ENCODE results near the gene HLA-A.

The HLA-A gene

DNA sequence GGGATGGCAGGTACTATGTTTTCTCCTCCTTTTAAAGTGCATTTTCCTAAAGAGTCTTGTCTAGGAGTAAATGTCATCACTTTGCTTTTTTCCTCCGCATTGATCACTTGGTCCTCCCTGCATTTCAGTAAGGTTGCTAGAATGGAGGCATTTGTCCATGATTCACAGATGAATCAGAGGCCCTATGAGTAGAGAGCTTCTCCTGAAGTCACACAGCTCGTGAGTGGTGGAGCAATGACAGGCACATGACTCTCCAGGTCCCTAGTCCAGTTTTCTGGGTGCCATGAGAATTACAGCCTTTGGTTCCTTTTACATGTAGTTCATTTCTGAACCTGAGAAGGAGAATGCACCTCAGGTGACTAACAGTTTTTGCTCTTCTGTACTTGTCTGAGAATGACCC, 50.5 kb downstream of the HLA-A start:
- WGBS (ENCODE audit: insufficient coverage) = 95% methylated on average over 2 of the region's 2 CpGs
- no peak for DNase-seq

DNA sequence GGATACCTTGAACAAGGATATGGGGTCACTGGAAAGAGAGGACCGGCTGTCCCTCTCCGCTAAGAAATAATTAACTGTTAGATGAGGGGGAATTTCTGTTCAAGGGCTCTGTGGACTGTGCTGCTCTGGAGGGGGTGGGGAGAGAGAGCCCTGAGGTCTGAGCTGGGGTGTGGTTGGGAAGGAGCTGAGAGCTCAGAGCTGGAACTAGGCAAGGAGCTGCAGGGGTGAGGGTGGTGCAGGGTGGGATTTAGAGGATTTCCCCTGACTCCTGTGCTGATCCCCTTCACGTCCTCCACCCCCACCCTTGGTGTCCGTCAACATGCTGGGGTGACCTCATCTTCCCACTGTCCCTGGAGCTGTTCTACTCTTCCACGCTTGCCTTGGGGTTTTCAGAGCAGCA, 52.5 kb downstream of the HLA-A start:
- H3K9me3 ChIP-seq (ENCODE audit: control extremely low read depth in 1 of 5, control insufficient read depth in 4 of 5, insufficient read depth in 2 of 5, low read depth in 1 of 5, low read length in 4 of 5) = no peaks in the 10 kb centered on the region
- H3K4me3 ChIP-seq (ENCODE audit: control insufficient read depth in 1 of 7, extremely low read depth in 1 of 7, insufficient read depth in 4 of 7, low read depth in 2 of 7, low read length in 6 of 7) = no peak overlapping the region
- H3K27me3 ChIP-seq (replicated peaks in 2 of 5; ENCODE audit: control insufficient read depth in 4 of 5, insufficient read depth in 5 of 5, low read length in 4 of 5) = peaks cover 0 to 3% (median 0%) of the 10 kb centered on the region in 5 experiments
- whole genome bisulfite sequencing (ENCODE audit: insufficient coverage) = 97% methylated on average over 5 of the region's 5 CpGs
- no peaks in the 10 kb centered on the region for H3K4me1 ChIP-seq (ENCODE audit: control extremely low read depth in 1 of 4, control insufficient read depth in 4 of 4, insufficient read depth in 4 of 4, low read length in 3 of 4)
- H3K27ac ChIP-seq (ENCODE audit: insufficient read depth in 1 of 2, low read depth in 1 of 2, low read length in 2 of 2, poor library complexity in 1 of 2, severe bottlenecking in 2 of 2) = no peak overlapping the region
- no peaks in the 10 kb centered on the region for H3K36me3 ChIP-seq (ENCODE audit: control insufficient read depth in 4 of 4, insufficient read depth in 4 of 4, low read length in 3 of 4)
- POLR2A ChIA-PET = no interaction called here
- CTCF ChIA-PET = interaction anchor here (1.1 to 1.9 kb wide), 2 partner anchors 12 to 256 kb away, joined by 3 to 4 read pairs; no protein-coding TSS in a partner anchor
- no peak for DNase-seq

More for the DNA sequence above, 50.5 kb downstream of the HLA-A start:
- ChIA-PET POLR2A (no interaction called here), CTCF (no interaction called here)
- Histone ChIP-seq H3K36me3 (ENCODE audit: control insufficient read depth in 4 of 4, insufficient read depth in 4 of 4, low read length in 3 of 4) (no peaks in the 10 kb centered on the region), H3K27me3 (replicated peaks in 2 of 5; ENCODE audit: control insufficient read depth in 4 of 5, insufficient read depth in 5 of 5, low read length in 4 of 5) (peaks cover 0 to 3% (median 0%) of the 10 kb centered on the region in 5 experiments), H3K27ac (ENCODE audit: insufficient read depth in 1 of 2, low read depth in 1 of 2, low read length in 2 of 2, poor library complexity in 1 of 2, severe bottlenecking in 2 of 2) (no peak overlapping the region), H3K9me3 (ENCODE audit: control extremely low read depth in 1 of 5, control insufficient read depth in 4 of 5, insufficient read depth in 2 of 5, low read depth in 1 of 5, low read length in 4 of 5) (no peaks in the 10 kb centered on the region), H3K4me3 (ENCODE audit: control insufficient read depth in 1 of 7, extremely low read depth in 1 of 7, insufficient read depth in 4 of 7, low read depth in 2 of 7, low read length in 6 of 7) (no peak overlapping the region), H3K4me1 (ENCODE audit: control extremely low read depth in 1 of 4, control insufficient read depth in 4 of 4, insufficient read depth in 4 of 4, low read length in 3 of 4) (no peaks in the 10 kb centered on the region)

DNA sequence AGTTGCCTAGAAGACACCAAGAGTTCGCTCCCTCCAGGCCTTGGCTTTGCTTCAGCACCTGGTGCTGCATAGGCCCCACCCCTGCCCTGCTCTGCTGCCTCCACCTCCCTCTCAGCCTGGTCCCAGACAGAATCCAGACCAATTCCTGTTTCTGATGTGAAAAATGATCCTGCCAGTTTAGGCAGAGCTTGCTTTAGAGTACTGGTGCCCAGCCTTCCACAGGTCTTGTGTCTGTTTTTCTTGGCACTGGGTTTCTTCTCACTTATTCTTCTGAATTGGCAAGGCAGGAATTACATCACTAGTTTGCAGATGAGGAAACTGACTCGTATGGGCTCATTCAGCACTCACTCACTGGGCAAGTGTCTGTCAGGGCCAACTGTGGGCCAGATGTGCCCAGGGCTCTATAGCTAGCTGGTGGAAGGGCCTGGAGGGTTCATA, 53.0 kb downstream of the HLA-A start:
- no peaks in the 10 kb centered on the region for H3K4me1 ChIP-seq (ENCODE audit: control extremely low read depth in 1 of 4, control insufficient read depth in 4 of 4, insufficient read depth in 4 of 4, low read length in 3 of 4)
- peaks cover 0 to 3% (median 0%) of the 10 kb centered on the region in 5 experiments for H3K27me3 ChIP-seq (replicated peaks in 2 of 5; ENCODE audit: control insufficient read depth in 4 of 5, insufficient read depth in 5 of 5, low read length in 4 of 5)
- no peaks in the 10 kb centered on the region for H3K36me3 ChIP-seq (ENCODE audit: control insufficient read depth in 4 of 4, insufficient read depth in 4 of 4, low read length in 3 of 4)
- no peak for DNase-seq
- 79% methylated on average over 2 of the region's 2 CpGs for WGBS (ENCODE audit: insufficient coverage)
- no peak overlapping the region for H3K27ac ChIP-seq (ENCODE audit: insufficient read depth in 1 of 2, low read depth in 1 of 2, low read length in 2 of 2, poor library complexity in 1 of 2, severe bottlenecking in 2 of 2)
- no peaks in the 10 kb centered on the region for H3K9me3 ChIP-seq (ENCODE audit: control extremely low read depth in 1 of 5, control insufficient read depth in 4 of 5, insufficient read depth in 2 of 5, low read depth in 1 of 5, low read length in 4 of 5)
- H3K4me3 ChIP-seq (ENCODE audit: control insufficient read depth in 1 of 7, extremely low read depth in 1 of 7, insufficient read depth in 4 of 7, low read depth in 2 of 7, low read length in 6 of 7) = no peak overlapping the region
- ChIA-PET POLR2A (no interaction called here), CTCF (interaction anchor here (1.1 to 1.9 kb wide), 2 partner anchors 13 to 257 kb away, joined by 3 to 4 read pairs; no protein-coding TSS in a partner anchor)

Measured in common myeloid progenitor, CD34-positive (primary cell).